IMR-90 (cell line): ENCODE measurements around the gene OAS3. TPM values are rescaled to one million over a fixed set of nuclear protein-coding genes. Genes with fewer than 3 reads are reported as not detected.
A peak's percentile ranks its signal among the peaks of the same experiment; 100 is the strongest.

Source experiments
- ATAC-seq: fragments of 200-7000 bp; cut with Tn5 transposase; 2 replicates; pipeline ENCODE4 v1.9.1; 2020; ENCODE audit warnings: low read depth, mild to moderate bottlenecking, moderate library complexity
- BruUV-seq: library from RNA; stranded (reverse); fragments of 400-500 nt; replicated peaks from 2 replicates; lab custom pipeline; 2021; lab: Mats Ljungman, UMichigan
- CTCF ChIA-PET: fragments of 300-600 bp; formaldehyde crosslinking; extraction: SDS; loops from one replicate; lab custom pipeline; 2021; ENCODE audit warnings: antibody characterized with exemption; lab: Yijun Ruan, JAX
- POLR2A ChIA-PET: fragments of 300-600 bp; sonication (Branson Sonifier 250); formaldehyde crosslinking; loops from one replicate; lab custom pipeline; 2022; ENCODE audit warnings: antibody characterized with exemption; ENCODE audit not compliant: unreplicated experiment; lab: Charles Lee
- DNase-seq: peaks from one replicate; pipeline ENCODE4 v3.0.0; 2013
- H2AFZ ChIP-seq: replicated peaks from 2 replicates; pipeline ENCODE3; 2013; ENCODE audit warnings: low read length, mild to moderate bottlenecking; ENCODE audit not compliant: poor library complexity
- H2AK5ac ChIP-seq: 2 replicates; pipeline ENCODE4 v1.6.1; 2013; ENCODE audit warnings: low read depth, low read length, inconsistent platforms
- H2AK9ac ChIP-seq: replicated peaks from 2 replicates; pipeline ENCODE3; 2013; ENCODE audit warnings: mild to moderate bottlenecking, low read depth, low read length, moderate library complexity; ENCODE audit not compliant: poor library complexity
- H2BK120ac ChIP-seq: 2 replicates; pipeline ENCODE4 v1.6.1; 2013; ENCODE audit warnings: low read depth, low read length, inconsistent platforms
- H2BK15ac ChIP-seq: 3 replicates; pipeline ENCODE4 v1.6.1; 2013; ENCODE audit warnings: low read depth, low read length, inconsistent platforms
- H2BK20ac ChIP-seq: 2 replicates; pipeline ENCODE4 v1.6.1; 2013; ENCODE audit warnings: low read depth, mild to moderate bottlenecking, inconsistent platforms, low read length, moderate library complexity
- H2BK5ac ChIP-seq: 2 replicates; pipeline ENCODE4 v1.6.1; 2013; ENCODE audit warnings: mild to moderate bottlenecking, low read depth, low read length, inconsistent platforms; ENCODE audit not compliant: poor library complexity, severe bottlenecking
- H3K14ac ChIP-seq: replicated peaks from 2 replicates; pipeline ENCODE4 v1.6.1; 2013; ENCODE audit warnings: low read depth, low read length, inconsistent platforms
- H3K18ac ChIP-seq: 2 replicates; pipeline ENCODE4 v1.6.1; 2013; ENCODE audit warnings: low read depth, low read length, control low read depth
- H3K23ac ChIP-seq: 2 replicates; pipeline ENCODE4 v1.6.1; 2013; ENCODE audit warnings: low read depth, low read length, inconsistent platforms
- H3K27ac ChIP-seq: 2 replicates; pipeline ENCODE4 v1.5.1; 2013; ENCODE audit warnings: mild to moderate bottlenecking, control low read depth, low read length; ENCODE audit not compliant: insufficient read depth
- H3K27me3 ChIP-seq: 2 replicates; pipeline ENCODE4 v1.6.1; 2013; ENCODE audit warnings: low read length; ENCODE audit not compliant: control insufficient read depth, insufficient read depth
- H3K36me3 ChIP-seq: 2 replicates; pipeline ENCODE4 v1.6.1; 2013; ENCODE audit warnings: low read length, mixed read lengths; ENCODE audit not compliant: control insufficient read depth, insufficient read depth
- H3K4ac ChIP-seq: 2 replicates; pipeline ENCODE4 v1.6.1; 2013; ENCODE audit warnings: low read depth, low read length, inconsistent platforms
- H3K4me1 ChIP-seq: 2 replicates; pipeline ENCODE4 v1.6.1; 2013; ENCODE audit warnings: low read length, mixed read lengths; ENCODE audit not compliant: control insufficient read depth, insufficient read depth
- H3K4me2 ChIP-seq: 2 replicates; pipeline ENCODE4 v1.6.1; 2013; ENCODE audit warnings: low read depth, mild to moderate bottlenecking, control low read depth, low read length, moderate library complexity
- H3K4me3 ChIP-seq: 2 replicates; pipeline ENCODE4 v1.5.1; 2013; ENCODE audit warnings: low read depth, mild to moderate bottlenecking, control low read depth, low read length, moderate library complexity; ENCODE audit not compliant: insufficient read depth
- H3K56ac ChIP-seq: 2 replicates; pipeline ENCODE4 v1.6.1; 2013; ENCODE audit warnings: low read length, inconsistent platforms; ENCODE audit not compliant: insufficient read depth; ENCODE audit errors: extremely low read depth
- H3K79me1 ChIP-seq, 2 experiments: 2 replicates each; pipeline ENCODE4 v1.6.1; 2013; ENCODE audit warnings: low read length in 2 of 2, inconsistent platforms in 1 of 2, low read depth in 1 of 2
- H3K9ac ChIP-seq: 2 replicates; pipeline ENCODE4 v1.6.1; 2013; ENCODE audit warnings: low read depth, low read length, control low read depth
- H3K9me1 ChIP-seq: 2 replicates; pipeline ENCODE4 v1.6.1; 2013; ENCODE audit warnings: low read length, inconsistent platforms; ENCODE audit not compliant: insufficient read depth
- H3K9me3 ChIP-seq: 2 replicates; pipeline ENCODE4 v1.6.1; 2013; ENCODE audit warnings: low read length; ENCODE audit not compliant: control insufficient read depth, insufficient read depth
- H4K20me1 ChIP-seq: 2 replicates; pipeline ENCODE4 v1.6.1; 2013; ENCODE audit warnings: low read length, inconsistent platforms; ENCODE audit not compliant: insufficient read depth
- H4K5ac ChIP-seq: 2 replicates; pipeline ENCODE4 v1.6.1; 2013; ENCODE audit warnings: mild to moderate bottlenecking, low read depth, low read length, control low read depth
- H4K8ac ChIP-seq, 2 experiments: 2 replicates each; pipeline ENCODE4 v1.6.1; 2013; ENCODE audit warnings: low read depth in 2 of 2, low read length in 2 of 2, control low read depth in 1 of 2, inconsistent platforms in 1 of 2
- H4K91ac ChIP-seq: 2 replicates; pipeline ENCODE4 v1.6.1; 2013; ENCODE audit warnings: low read depth, low read length, inconsistent platforms; ENCODE audit not compliant: insufficient read depth
- ELK1 ChIP-seq: fragments of 150-350 bp; IDR thresholded peaks from 2 replicates; pipeline ENCODE4 v1.6.1; 2016; ENCODE audit warnings: low read depth, mild to moderate bottlenecking, low read length, moderate library complexity, borderline replicate concordance
- MAFK ChIP-seq: IDR thresholded peaks from 2 replicates; pipeline ENCODE4 v1.6.1; 2012; ENCODE audit warnings: low read depth, low read length, improper control_type of control experiment
- RFX5 ChIP-seq: IDR thresholded peaks from 2 replicates; pipeline ENCODE4 v1.8.0; 2012; ENCODE audit warnings: low read depth, mild to moderate bottlenecking, low read length, moderate library complexity
- WGBS, 2 experiments: methylation state at CpG; one replicate each; pipeline versions ENCODE4 v1.1.5 to v1.1.7; 2013; ENCODE audit warnings: missing lambda C conversion rate in 2 of 2; ENCODE audit not compliant: insufficient read length in 1 of 2; ENCODE audit errors: extremely low coverage in 2 of 2; 5-methylcytosine and 5-hydroxymethylcytosine counted together
- dilution Hi-C: fragments of 300-500 bp; cut with HindIII; formaldehyde crosslinking; loops from one replicate; pipeline ENCODE4 v1.14.3; 2018; ENCODE audit warnings: low sequenced_read_pairs; ENCODE audit not compliant: unreplicated experiment
- in situ Hi-C: fragments of 300-500 bp; cut with MboI; formaldehyde crosslinking; loops from 3 replicates; pipeline ENCODE4 v1.14.3; 2019; ENCODE audit warnings: low sequenced_read_pairs, inconsistent platforms, mixed read lengths
- intact Hi-C: fragments of 100-400 bp; cut with micrococcal nuclease; formaldehyde crosslinking; loops from 2 replicates; pipeline ENCODE4 v1.10.0; 2022
- polyA plus RNA-seq, 3 experiments: library from polyadenylated mRNA; depleted of rRNA; stranded (reverse); fragments of >200 nt; gene quantifications; 2 replicates each; pipeline ENCODE4 v1.2.3, GENCODE V29; 2012; ENCODE audit warnings: low replicate concordance in 1 of 3
- total RNA-seq: library from RNA; depleted of rRNA; stranded (reverse); fragments of >200 nt; gene quantifications from 2 replicates; pipeline ENCODE4 v1.2.3, GENCODE V29; 2012

Gene OAS3
- total and polyA plus RNA-seq, 2 of the 4 experiments (the other 2 are of a cell fraction): 4.1 to 7.8 TPM

- H3K9me1 ChIP-seq: no peaks in the 10 kb centered on the region
- no peak overlapping the region for H3K14ac ChIP-seq
- H4K20me1 ChIP-seq: no peaks in the 10 kb centered on the region
- no peak overlapping the region for H2AFZ ChIP-seq
- POLR2A ChIA-PET: no interaction called here
- H3K27me3 ChIP-seq: no peaks in the 10 kb centered on the region
- no CpG with 5 or more reads among the region's 2 CpGs for WGBS, 2 experiments
- no peak overlapping the region for H2AK5ac ChIP-seq
- H3K9me3 ChIP-seq: no peaks in the 10 kb centered on the region
- no peak overlapping the region for H4K5ac ChIP-seq
- no peak overlapping the region for H3K4me2 ChIP-seq
- no peak overlapping the region for H2BK15ac ChIP-seq
- no peak overlapping the region for H3K56ac ChIP-seq
- no peak overlapping the region for H2BK120ac ChIP-seq
- H3K36me3 ChIP-seq: no peaks in the 10 kb centered on the region
- no peak overlapping the region for H2BK5ac ChIP-seq
- H3K9ac ChIP-seq: no peak overlapping the region
- no peak overlapping the region for H3K27ac ChIP-seq
- H3K4ac ChIP-seq: no peak overlapping the region
- in situ Hi-C loops: no loop called here
- no peak overlapping the region for H3K18ac ChIP-seq
- H3K23ac ChIP-seq: no peak overlapping the region
- H3K4me1 ChIP-seq: no peaks in the 10 kb centered on the region
- ATAC-seq: no peak
- no peak overlapping the region for H2BK20ac ChIP-seq
- H3K4me3 ChIP-seq: no peak overlapping the region
- DNase-seq: no peak
- dilution Hi-C loops: no loop called here
- no TSS peak for BruUV-seq
- H4K8ac ChIP-seq: no peak overlapping the region
- intact Hi-C loops: no loop called here
- CTCF ChIA-PET: no interaction called here
- H4K91ac ChIP-seq: no peak overlapping the region
- no peak overlapping the region for H2AK9ac ChIP-seq
- peak; percentile 38; the same call in 1 of the 2 replicates for TF ChIP-seq MAFK
- TF ChIP-seq ELK1: no peak
- TF ChIP-seq RFX5: no peak
- H3K79me1 ChIP-seq: no peaks in the 10 kb centered on the region
Measured at GRCh38 chr12:112927925-112928324, 10.3 kb upstream of the OAS3 start.
